GM13976 (cell line): ENCODE measurements around the gene NPR2.

Experiments used
- DNase-seq: peaks from one replicate; pipeline ENCODE4 v3.0.0; 2012; ENCODE audit warnings: low spot score
- CTCF ChIP-seq: IDR thresholded peaks from 2 replicates; pipeline ENCODE4 v1.5.1; 2012; ENCODE audit warnings: borderline replicate concordance, mild to moderate bottlenecking; ENCODE audit not compliant: insufficient read depth; ENCODE audit errors: extremely low read depth, missing control alignments, control extremely low read depth
- in situ Hi-C: fragments of 300-500 bp; cut with MboI; formaldehyde crosslinking; loops from one replicate; pipeline ENCODE4 v1.12.0; 2022; ENCODE audit warnings: low sequenced_read_pairs, mixed read lengths, inconsistent platforms; ENCODE audit not compliant: unreplicated experiment

The NPR2 gene

GRCh38 chr9:35760651-35761050 lies 30.7 kb upstream of the NPR2 start:
- in situ Hi-C loops, result no loop called here
- DNase-seq, result no peak
- TF ChIP-seq CTCF, result no peak

- in situ Hi-C loops, result no loop called here
- no peak for DNase-seq
- no peak for TF ChIP-seq CTCF
Measured at GRCh38 chr9:35763181-35763580, 28.2 kb upstream of the NPR2 start.

- in situ Hi-C loops, result no loop called here
- no peak for TF ChIP-seq CTCF
- DNase-seq, result no peak
Measured at GRCh38 chr9:35763803-35764202, 27.6 kb upstream of the NPR2 start.

- no peak for DNase-seq
- in situ Hi-C loops, result no loop called here
- TF ChIP-seq CTCF, result no peak
Measured at GRCh38 chr9:35766997-35767396, 24.4 kb upstream of the NPR2 start.

- in situ Hi-C loops, result no loop called here
- no peak for TF ChIP-seq CTCF
Measured at GRCh38 chr9:35767458-35767857, 23.9 kb upstream of the NPR2 start.

GRCh38 chr9:35769763-35770162 lies 21.6 kb upstream of the NPR2 start:
- DNase-seq, result no peak
- in situ Hi-C loops, result no loop called here
- TF ChIP-seq CTCF, result no peak

More at GRCh38 chr9:35767458-35767857, 23.9 kb upstream of the NPR2 start:
- no peak for DNase-seq

GRCh38 chr9:35771075-35771433 lies 20.3 kb upstream of the NPR2 start:
- in situ Hi-C loops, result no loop called here
- DNase-seq, result no peak
- no peak for TF ChIP-seq CTCF
